Glutamatergic neuron (in vitro differentiated cells): ENCODE data around the gene CWF19L1. TPM values are rescaled to one million over a fixed set of nuclear protein-coding genes. Genes with fewer than 3 reads are reported as not detected.

ENCODE experiments used
- DNase-seq: peaks from one replicate; pipeline ENCODE4 v3.0.0; 2022
- H3K27ac Mint-ChIP-seq: one replicate; pipeline ENCODE4 v1.8.0; 2020; ENCODE audit warnings: mild to moderate bottlenecking, mixed read lengths, inconsistent platforms; ENCODE audit not compliant: unreplicated experiment
- H3K27me3 Mint-ChIP-seq: one replicate; pipeline ENCODE4 v1.8.0; 2020; ENCODE audit warnings: mild to moderate bottlenecking, moderate library complexity, mixed read lengths, inconsistent platforms; ENCODE audit not compliant: unreplicated experiment
- H3K36me3 Mint-ChIP-seq: one replicate; pipeline ENCODE4 v1.8.0; 2020; ENCODE audit warnings: mild to moderate bottlenecking, mixed read lengths, inconsistent platforms; ENCODE audit not compliant: unreplicated experiment
- H3K4me1 Mint-ChIP-seq: one replicate; pipeline ENCODE4 v1.8.0; 2020; ENCODE audit warnings: mild to moderate bottlenecking, low read depth, mixed read lengths, inconsistent platforms; ENCODE audit not compliant: unreplicated experiment
- H3K4me3 Mint-ChIP-seq: one replicate; pipeline ENCODE4 v1.8.0; 2020; ENCODE audit warnings: mild to moderate bottlenecking, mixed read lengths, inconsistent platforms; ENCODE audit not compliant: unreplicated experiment
- H3K9me3 Mint-ChIP-seq: one replicate; pipeline ENCODE4 v1.8.0; 2020; ENCODE audit warnings: mild to moderate bottlenecking, moderate library complexity, mixed read lengths, inconsistent platforms; ENCODE audit not compliant: unreplicated experiment
- total RNA-seq: library from RNA; stranded (reverse); fragmentation: NEBNext Ultra II Directional; extraction: Animal tissue kit (Norgen Biotek cat#: 25700); gene quantifications from one replicate; pipeline ENCODE4 v1.2.1, GENCODE V29; 2021; ENCODE audit not compliant: unreplicated experiment
- TF ChIP-seq, protein P1 (sequence below): fragments of 200-600 bp; sonication (generic); IDR thresholded peaks from one replicate; pipeline ENCODE4 v1.5.0; 2021; ENCODE audit not compliant: partially characterized antibody, unreplicated experiment

Gene CWF19L1
- total RNA-seq, 1 donor from 2014 or later: 24.2 TPM

DNA sequence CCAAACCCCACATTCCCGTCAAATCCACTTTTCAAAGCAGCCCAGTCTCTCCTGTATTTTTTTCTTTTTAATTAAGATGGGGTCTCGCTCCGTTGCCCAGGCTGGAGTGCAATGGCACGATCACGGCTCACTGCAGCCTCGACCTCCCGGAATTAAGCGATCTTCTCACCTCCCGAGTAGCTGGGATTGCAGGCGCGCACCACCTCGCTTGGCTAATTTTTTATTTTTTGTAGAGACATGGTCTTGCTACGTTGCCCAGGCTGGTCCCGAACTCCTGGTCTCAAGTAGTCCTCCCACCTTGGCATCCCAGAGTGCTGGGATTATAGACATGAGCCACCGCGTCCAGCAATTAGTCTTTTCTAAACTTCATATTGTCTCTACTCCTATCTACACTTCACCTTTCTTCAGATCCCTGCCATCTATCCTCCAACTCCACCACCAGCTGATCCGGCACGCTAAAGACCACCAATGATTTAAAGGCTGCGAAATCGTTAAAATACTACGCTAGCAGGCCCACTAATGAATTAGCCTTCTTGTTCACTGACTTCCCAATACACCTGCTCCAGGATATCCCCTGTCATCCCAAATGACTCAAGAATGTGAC lies 37.5 kb downstream of the CWF19L1 start:
- Mint-ChIP-seq H3K9me3 (peaks cover 4% of the 10 kb centered on the region), H3K4me1 (peaks cover 13% of the 10 kb centered on the region), H3K27me3 (peaks cover 9% of the 10 kb centered on the region), H3K4me3 (peak overlapping the region; percentile 99), H3K27ac (peak overlapping the region; percentile 94), H3K36me3 (no peaks in the 10 kb centered on the region)
- TF ChIP-seq, protein P1, sequence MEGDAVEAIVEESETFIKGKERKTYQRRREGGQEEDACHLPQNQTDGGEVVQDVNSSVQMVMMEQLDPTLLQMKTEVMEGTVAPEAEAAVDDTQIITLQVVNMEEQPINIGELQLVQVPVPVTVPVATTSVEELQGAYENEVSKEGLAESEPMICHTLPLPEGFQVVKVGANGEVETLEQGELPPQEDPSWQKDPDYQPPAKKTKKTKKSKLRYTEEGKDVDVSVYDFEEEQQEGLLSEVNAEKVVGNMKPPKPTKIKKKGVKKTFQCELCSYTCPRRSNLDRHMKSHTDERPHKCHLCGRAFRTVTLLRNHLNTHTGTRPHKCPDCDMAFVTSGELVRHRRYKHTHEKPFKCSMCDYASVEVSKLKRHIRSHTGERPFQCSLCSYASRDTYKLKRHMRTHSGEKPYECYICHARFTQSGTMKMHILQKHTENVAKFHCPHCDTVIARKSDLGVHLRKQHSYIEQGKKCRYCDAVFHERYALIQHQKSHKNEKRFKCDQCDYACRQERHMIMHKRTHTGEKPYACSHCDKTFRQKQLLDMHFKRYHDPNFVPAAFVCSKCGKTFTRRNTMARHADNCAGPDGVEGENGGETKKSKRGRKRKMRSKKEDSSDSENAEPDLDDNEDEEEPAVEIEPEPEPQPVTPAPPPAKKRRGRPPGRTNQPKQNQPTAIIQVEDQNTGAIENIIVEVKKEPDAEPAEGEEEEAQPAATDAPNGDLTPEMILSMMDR: no peak
- no peak for DNase-seq

DNA sequence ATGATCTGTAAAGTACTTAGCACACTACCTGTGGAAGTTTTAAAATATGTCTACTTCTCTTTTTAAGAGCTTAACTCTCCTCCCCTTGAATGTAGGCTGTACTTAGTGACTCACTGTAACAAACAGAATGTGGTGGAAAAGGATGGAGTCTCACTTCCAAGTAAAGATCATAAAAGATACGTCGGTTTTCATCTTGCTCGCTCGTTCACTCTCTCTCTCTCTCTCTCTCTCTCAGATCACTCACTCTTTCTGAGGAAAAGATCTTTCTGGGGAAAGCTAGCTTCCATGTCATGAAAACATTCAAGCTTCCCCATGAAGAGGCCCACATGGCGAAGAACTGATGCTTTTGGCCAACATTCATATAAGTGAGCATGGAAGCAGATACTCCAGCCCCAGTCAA lies 43.6 kb downstream of the CWF19L1 start:
- Mint-ChIP-seq H3K36me3 (no peaks in the 10 kb centered on the region), H3K27me3 (peaks cover 3% of the 10 kb centered on the region)

DNA sequence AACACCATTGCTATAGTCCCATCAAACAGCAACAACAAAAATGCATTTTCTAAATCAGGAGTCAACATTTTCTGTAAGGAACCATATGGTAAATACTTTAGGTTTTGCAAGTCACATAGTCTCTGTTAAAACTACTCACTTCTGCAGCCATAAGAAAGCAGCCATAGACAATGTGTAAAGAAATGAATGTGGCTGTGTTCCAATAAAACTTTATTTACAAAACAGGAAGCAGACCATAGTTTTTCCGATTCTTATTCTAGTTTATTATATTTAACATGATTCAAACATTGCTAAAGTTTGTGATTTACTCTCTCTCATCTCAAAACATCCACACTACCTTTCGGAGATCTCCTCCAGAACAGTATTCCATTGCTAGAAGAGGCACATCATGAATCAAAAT lies 44.9 kb downstream of the CWF19L1 start:
- Mint-ChIP-seq H3K9me3 (no peaks in the 10 kb centered on the region), H3K27me3 (no peaks in the 10 kb centered on the region), H3K36me3 (no peaks in the 10 kb centered on the region), H3K4me1 (peaks cover under 1% of the 10 kb centered on the region), H3K27ac (no peak overlapping the region), H3K4me3 (no peak overlapping the region)
- no peak for DNase-seq
- TF ChIP-seq, protein P1: no peak

More for the DNA sequence above, 43.6 kb downstream of the CWF19L1 start:
- Mint-ChIP-seq H3K4me1 (peaks cover 7% of the 10 kb centered on the region), H3K4me3 (no peak overlapping the region), H3K9me3 (no peaks in the 10 kb centered on the region), H3K27ac (no peak overlapping the region)
- TF ChIP-seq, protein P1: no peak
- no peak for DNase-seq

DNA sequence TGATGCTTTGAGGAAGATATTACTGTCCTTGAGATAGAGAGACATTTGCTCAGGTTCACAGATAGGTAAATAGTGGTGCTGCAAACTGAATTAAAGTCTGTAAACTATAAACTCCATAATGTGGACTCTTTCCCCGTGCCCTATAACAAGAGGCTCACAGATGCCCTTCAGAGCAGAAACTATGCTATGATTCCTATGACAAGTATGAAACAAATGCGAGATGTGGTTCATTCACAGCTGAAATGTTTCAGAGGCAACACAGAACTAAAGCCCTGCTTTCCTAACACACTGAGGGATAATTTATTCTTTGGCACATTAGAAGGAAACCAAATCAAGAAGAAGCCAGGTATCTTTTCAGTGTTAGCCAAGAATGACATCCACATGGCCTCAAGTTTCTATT lies 51.4 kb downstream of the CWF19L1 start:
- Mint-ChIP-seq H3K36me3 (no peaks in the 10 kb centered on the region), H3K27me3 (no peaks in the 10 kb centered on the region), H3K9me3 (no peaks in the 10 kb centered on the region), H3K4me3 (no peak overlapping the region), H3K27ac (no peak overlapping the region), H3K4me1 (no peaks in the 10 kb centered on the region)
- TF ChIP-seq, protein P1: no peak
- no peak for DNase-seq

DNA sequence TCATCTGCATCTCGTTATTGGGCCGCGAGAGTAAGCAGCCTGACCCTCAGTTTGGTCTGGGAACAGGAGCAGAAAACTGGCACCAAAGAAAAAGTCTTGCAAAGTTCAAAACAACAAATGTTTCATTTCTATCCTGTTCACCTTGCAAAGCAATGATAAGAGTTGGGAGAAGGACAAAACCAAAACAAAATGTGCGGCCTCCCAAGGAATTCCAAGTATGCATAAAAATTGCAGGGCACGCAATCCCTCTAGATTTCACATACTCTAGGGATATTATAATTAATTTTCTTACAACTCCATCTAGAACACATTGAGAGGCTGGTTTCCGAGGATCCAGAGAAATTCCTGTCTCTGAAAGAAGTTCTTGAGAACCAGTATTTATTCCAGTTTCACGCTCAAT lies 58.1 kb downstream of the CWF19L1 start:
- no peak for DNase-seq
- Mint-ChIP-seq H3K4me1 (peaks cover 20% of the 10 kb centered on the region), H3K27ac (no peak overlapping the region), H3K36me3 (no peaks in the 10 kb centered on the region), H3K9me3 (peaks cover 2% of the 10 kb centered on the region), H3K4me3 (no peak overlapping the region), H3K27me3 (peaks cover 2% of the 10 kb centered on the region)
- TF ChIP-seq, protein P1: no peak
